Osteoblast (primary cell): Measurements from ENCODE around the gene PPP2R5B. TPM values are rescaled to one million over a fixed set of nuclear protein-coding genes. Genes with fewer than 3 reads are reported as not detected.
A peak's percentile ranks its signal among the peaks of the same experiment; 100 is the strongest.

ENCODE experiments used
- DNase-seq: peaks from one replicate; pipeline ENCODE4 v3.0.0; 2011; ENCODE audit warnings: low spot score, mixed read lengths; ENCODE audit not compliant: insufficient read length; ENCODE audit errors: missing footprints
- H2AFZ ChIP-seq: 2 replicates; pipeline ENCODE4 v1.6.0; 2011; ENCODE audit warnings: mild to moderate bottlenecking, low read length
- H3K27ac ChIP-seq: 2 replicates; pipeline ENCODE4 v1.5.1; 2011; ENCODE audit warnings: mild to moderate bottlenecking, low read depth, low read length, moderate library complexity
- H3K27me3 ChIP-seq: 2 replicates; pipeline ENCODE4 v1.6.0; 2012; ENCODE audit warnings: mild to moderate bottlenecking, control low read depth, inconsistent platforms, low read length, moderate library complexity; ENCODE audit not compliant: insufficient read depth
- H3K36me3 ChIP-seq: 2 replicates; pipeline ENCODE4 v1.5.1; 2011; ENCODE audit warnings: mild to moderate bottlenecking, low read length, control low read depth, moderate library complexity; ENCODE audit not compliant: insufficient read depth
- H3K4me1 ChIP-seq: 2 replicates; pipeline ENCODE4 v1.5.1; 2011; ENCODE audit warnings: mild to moderate bottlenecking, low read length, control low read depth, moderate library complexity; ENCODE audit not compliant: insufficient read depth
- H3K4me2 ChIP-seq: 2 replicates; pipeline ENCODE4 v1.6.0; 2011; ENCODE audit warnings: mild to moderate bottlenecking, low read length; ENCODE audit not compliant: insufficient read depth
- H3K4me3 ChIP-seq: fragments of 200-600 bp; sonication (generic); 3 replicates; pipeline ENCODE4 v1.5.1; 2012; ENCODE audit warnings: mild to moderate bottlenecking, low read length, inconsistent platforms; ENCODE audit not compliant: insufficient read depth
- H3K79me2 ChIP-seq: 2 replicates; pipeline ENCODE4 v1.6.0; 2012; ENCODE audit warnings: mild to moderate bottlenecking, low read length, control low read depth, inconsistent platforms; ENCODE audit not compliant: insufficient read depth
- H3K9me3 ChIP-seq: 2 replicates; pipeline ENCODE4 v1.5.1; 2011; ENCODE audit warnings: low read depth, low read length, control low read depth
- H4K20me1 ChIP-seq: 2 replicates; pipeline ENCODE4 v1.6.0; 2012; ENCODE audit warnings: mild to moderate bottlenecking, low read length, control low read depth; ENCODE audit not compliant: insufficient read depth
- CTCF ChIP-seq: IDR thresholded peaks from 2 replicates; pipeline ENCODE4 v1.5.1; 2011; ENCODE audit warnings: mild to moderate bottlenecking, low read depth, low read length, moderate library complexity; ENCODE audit errors: extremely low read depth
- total RNA-seq: library from RNA; depleted of rRNA; stranded (reverse); fragments of >200 nt; gene quantifications from 2 replicates; pipeline ENCODE4 v1.2.3, GENCODE V29; 2012

Gene PPP2R5B
- total RNA-seq, 1 donor, result 6.2 TPM

DNA sequence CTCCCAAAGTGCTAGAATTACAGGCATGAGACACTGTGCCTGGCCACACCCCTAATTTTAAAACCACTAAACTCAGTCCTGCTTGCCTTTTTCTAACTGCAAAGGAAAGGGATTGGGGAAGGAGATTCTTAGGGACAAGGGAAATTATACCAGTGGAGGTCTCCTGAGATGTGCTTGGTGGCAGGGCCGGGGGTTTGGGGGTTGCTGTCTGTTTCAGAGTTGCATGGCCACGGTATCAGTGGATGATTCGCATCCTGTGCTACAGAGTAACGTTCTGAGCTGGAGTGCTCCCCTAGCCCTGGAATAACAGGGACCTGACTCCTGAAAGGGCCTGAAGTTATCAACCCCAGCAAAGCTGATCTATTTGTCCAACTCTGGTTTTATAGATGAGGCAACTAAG, 12.1 kb downstream of the PPP2R5B start:
- DNase-seq, result no peak
- H3K79me2 ChIP-seq, result no peaks in the 10 kb centered on the region
- no peak overlapping the region for H2AFZ ChIP-seq
- no peak for TF ChIP-seq CTCF
- no peak overlapping the region for H3K27ac ChIP-seq
- H3K4me2 ChIP-seq, result no peak overlapping the region
- no peak overlapping the region for H3K4me3 ChIP-seq
- H3K27me3 ChIP-seq, result no peaks in the 10 kb centered on the region
- no peaks in the 10 kb centered on the region for H3K4me1 ChIP-seq
- H3K36me3 ChIP-seq, result peaks cover 23% of the 10 kb centered on the region
- H4K20me1 ChIP-seq, result no peaks in the 10 kb centered on the region
- H3K9me3 ChIP-seq, result no peaks in the 10 kb centered on the region

DNA sequence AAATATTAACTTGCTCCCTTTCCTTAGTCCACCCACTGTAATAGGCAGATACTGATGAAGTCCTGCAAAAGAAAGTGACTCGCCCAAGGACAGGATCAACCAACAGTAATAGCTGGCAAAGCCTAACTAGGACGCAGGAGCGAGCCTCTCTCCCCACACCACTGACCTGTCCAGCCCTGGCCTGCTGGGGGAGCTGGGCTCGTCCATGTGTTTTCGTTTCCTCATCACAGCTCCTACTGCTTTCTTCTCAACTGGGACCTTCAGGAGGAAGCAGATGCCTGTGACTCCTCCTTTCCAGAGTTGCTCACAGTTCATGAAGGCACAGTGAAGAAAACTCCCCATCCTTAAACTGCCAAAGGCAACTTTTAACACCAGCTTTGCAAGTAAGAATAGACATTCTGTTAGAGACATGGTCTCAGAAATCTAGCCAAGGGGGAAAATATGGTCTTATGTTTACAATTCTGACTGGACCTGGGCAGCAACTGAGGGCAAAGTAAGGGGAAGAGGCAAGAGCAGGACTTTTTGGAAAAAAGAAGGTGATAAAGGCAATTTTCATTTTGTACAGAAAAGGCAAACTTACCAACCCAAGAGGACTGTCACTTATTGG, 22.8 kb downstream of the PPP2R5B start:
- H4K20me1 ChIP-seq, result no peaks in the 10 kb centered on the region
- H2AFZ ChIP-seq, result no peak overlapping the region
- no peak overlapping the region for H3K4me3 ChIP-seq
- peaks cover 18% of the 10 kb centered on the region for H3K27me3 ChIP-seq
- no peaks in the 10 kb centered on the region for H3K36me3 ChIP-seq
- H3K4me2 ChIP-seq, result no peak overlapping the region
- no peak for TF ChIP-seq CTCF
- H3K4me1 ChIP-seq, result no peaks in the 10 kb centered on the region
- H3K27ac ChIP-seq, result no peak overlapping the region
- no peaks in the 10 kb centered on the region for H3K79me2 ChIP-seq
- H3K9me3 ChIP-seq, result no peaks in the 10 kb centered on the region
- DNase-seq, result peak; percentile 49

DNA sequence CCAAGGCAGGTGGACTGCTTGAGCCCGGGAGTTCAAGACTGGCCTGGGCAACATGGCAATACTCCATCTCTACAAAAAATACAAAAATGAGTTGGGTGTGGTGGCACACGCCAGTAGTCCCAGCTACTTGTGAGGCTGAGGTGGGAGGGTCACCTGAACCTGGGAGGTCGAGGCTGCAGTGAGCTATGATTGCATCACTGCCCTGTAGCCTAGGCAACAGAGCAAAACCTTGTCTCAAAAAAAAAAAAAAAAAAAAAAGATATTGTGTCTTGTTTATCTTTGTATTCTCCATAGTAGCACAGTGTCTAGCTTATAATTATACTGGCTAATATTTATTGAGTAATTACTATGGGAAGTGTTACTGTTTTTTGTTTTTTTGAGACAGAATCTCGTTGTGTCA, 27.0 kb downstream of the PPP2R5B start:
- TF ChIP-seq CTCF, result no peak
- H3K36me3 ChIP-seq, result no peaks in the 10 kb centered on the region
- H3K4me3 ChIP-seq, result no peak overlapping the region
- H4K20me1 ChIP-seq, result no peaks in the 10 kb centered on the region
- H3K9me3 ChIP-seq, result no peaks in the 10 kb centered on the region
- peaks cover 26% of the 10 kb centered on the region for H3K27me3 ChIP-seq
- no peak overlapping the region for H3K4me2 ChIP-seq
- H3K79me2 ChIP-seq, result no peaks in the 10 kb centered on the region
- DNase-seq, result no peak
- no peak overlapping the region for H3K27ac ChIP-seq
- H3K4me1 ChIP-seq, result no peaks in the 10 kb centered on the region
- H2AFZ ChIP-seq, result no peak overlapping the region

GRCh38 chr11:64954201-64954600, 29.7 kb downstream of the PPP2R5B start:
- no peak for TF ChIP-seq CTCF
- H3K4me1 ChIP-seq, result no peaks in the 10 kb centered on the region
- no peak for DNase-seq
- H3K27ac ChIP-seq, result no peak overlapping the region
- no peaks in the 10 kb centered on the region for H4K20me1 ChIP-seq
- H3K9me3 ChIP-seq, result no peaks in the 10 kb centered on the region
- no peak overlapping the region for H2AFZ ChIP-seq
- H3K4me2 ChIP-seq, result no peak overlapping the region
- no peaks in the 10 kb centered on the region for H3K36me3 ChIP-seq
- peaks cover 25% of the 10 kb centered on the region for H3K27me3 ChIP-seq
- no peaks in the 10 kb centered on the region for H3K79me2 ChIP-seq
- H3K4me3 ChIP-seq, result no peak overlapping the region
